ENCODE results near the gene PUS3.

The PUS3 gene

GRCh38 chr11:125934473-125934872, 31.5 kb upstream of the PUS3 start:
- Histone ChIP-seq H3K4me3 (ENCODE audit: low read depth, low read length) (no peak overlapping the region), H3K27ac (ENCODE audit: extremely low read depth, low read depth, low read length) (no peak overlapping the region), H3K9me3 (ENCODE audit: control insufficient read depth, insufficient read depth, low read depth, low read length) (no peaks in the 10 kb centered on the region), H3K4me1 (ENCODE audit: control insufficient read depth, insufficient read depth, low read length) (no peaks in the 10 kb centered on the region), H3K36me3 (ENCODE audit: control insufficient read depth in 2 of 2, insufficient read depth in 1 of 2, low read length in 2 of 2) (no peaks in the 10 kb centered on the region)
- no peak for TF ChIP-seq KLF16 (tag by site-specific recombination; IDR thresholded peaks at IDR 0.05)
- no peak for TF ChIP-seq ZBTB49 (tag by site-specific recombination; IDR thresholded peaks at IDR 0.05; ENCODE audit: low read depth)
- no peak for TF ChIP-seq ZNF350 (tag by site-specific recombination; IDR thresholded peaks at IDR 0.05)
- no peak for TF ChIP-seq PRDM6 (tag by site-specific recombination; IDR thresholded peaks at IDR 0.05)
- no peak for TF ChIP-seq CTCF (tag by site-specific recombination; IDR thresholded peaks at IDR 0.05)
- TF ChIP-seq ZNF292 (tag by site-specific recombination; IDR thresholded peaks at IDR 0.05; ENCODE audit: borderline replicate concordance, low read depth): no peak
- no peak for TF ChIP-seq ZNF830 (tag by site-specific recombination; IDR thresholded peaks at IDR 0.05; ENCODE audit: low read depth)
- TF ChIP-seq WT1 (tag by site-specific recombination; IDR thresholded peaks at IDR 0.05): no peak
- no peak for TF ChIP-seq ZBTB26 (tag by site-specific recombination; optimal IDR thresholded peaks at IDR 0.05)
- TF ChIP-seq ZNF692 (tag by site-specific recombination; IDR thresholded peaks at IDR 0.05): no peak
- ChIA-PET CTCF (interaction anchor here (1.3 kb wide), 1 partner anchor 259 kb away, joined by 5 read pairs; no protein-coding TSS in a partner anchor), POLR2A (no interaction called here)

GRCh38 chr11:125933030-125933813, 30.2 kb upstream of the PUS3 start:
- CTCF ChIA-PET: interaction anchor here (1.1 to 2.8 kb wide), 3 partner anchors 9 to 260 kb away, joined by 5 to 11 read pairs (median 9); no protein-coding TSS in a partner anchor
- no peak overlapping the region for H3K27ac ChIP-seq (ENCODE audit: extremely low read depth, low read depth, low read length)
- no peaks in the 10 kb centered on the region for H3K9me3 ChIP-seq (ENCODE audit: control insufficient read depth, insufficient read depth, low read depth, low read length)
- H3K36me3 ChIP-seq (ENCODE audit: control insufficient read depth in 2 of 2, insufficient read depth in 1 of 2, low read length in 2 of 2): no peaks in the 10 kb centered on the region
- POLR2A ChIA-PET: no interaction called here
- no peaks in the 10 kb centered on the region for H3K4me1 ChIP-seq (ENCODE audit: control insufficient read depth, insufficient read depth, low read length)
- no peak overlapping the region for H3K4me3 ChIP-seq (ENCODE audit: low read depth, low read length)
- TF ChIP-seq GLI2 (tag by site-specific recombination; IDR thresholded peaks at IDR 0.05; ENCODE audit: borderline replicate concordance, low read depth): no peak
- no peak for TF ChIP-seq ZIC2 (tag by site-specific recombination; IDR thresholded peaks at IDR 0.05)
- no peak for TF ChIP-seq ZNF510 (tag by site-specific recombination; IDR thresholded peaks at IDR 0.05; ENCODE audit: insufficient replicate concordance)
- TF ChIP-seq ZNF221 (tag by site-specific recombination; IDR thresholded peaks at IDR 0.05; ENCODE audit: borderline replicate concordance): no peak
- TF ChIP-seq ZFP3 (tag by site-specific recombination; IDR thresholded peaks at IDR 0.05; ENCODE audit: low read depth): no peak
- no peak for TF ChIP-seq EGR2 (tag by site-specific recombination; IDR thresholded peaks at IDR 0.05; ENCODE audit: low read depth)
- no peak for TF ChIP-seq ZNF394 (tag by site-specific recombination; IDR thresholded peaks at IDR 0.05; ENCODE audit: borderline replicate concordance)
- no peak for TF ChIP-seq ZNF223 (tag by site-specific recombination; IDR thresholded peaks at IDR 0.05)

All from HEK293 (cell line).